H9 (cell line): ENCODE data around the gene SLC36A3. TPM values are rescaled to one million over a fixed set of nuclear protein-coding genes. Genes with fewer than 3 reads are reported as not detected.

Experiments
- DNase-seq: peaks from one replicate; pipeline ENCODE4 v3.0.0-alpha.2; 2017
- H2AFZ ChIP-seq: one replicate; pipeline ENCODE4 v1.6.1; 2013; ENCODE audit warnings: mild to moderate bottlenecking, low read length, control low read depth, moderate library complexity
- H2AK5ac ChIP-seq: 2 replicates; pipeline ENCODE4 v1.6.1; 2013; ENCODE audit warnings: low read length, control low read depth, mixed read lengths; ENCODE audit not compliant: insufficient read length
- H2BK120ac ChIP-seq: one replicate; pipeline ENCODE4 v1.6.1; 2013; ENCODE audit warnings: low read depth, mild to moderate bottlenecking, low read length, control low read depth, inconsistent platforms; ENCODE audit not compliant: poor library complexity, severe bottlenecking
- H2BK12ac ChIP-seq: 2 replicates; pipeline ENCODE4 v1.6.1; 2013; ENCODE audit warnings: low read length, control low read depth, mixed read lengths, low read depth; ENCODE audit not compliant: insufficient read length
- H2BK15ac ChIP-seq: 2 replicates; pipeline ENCODE4 v1.6.1; 2013; ENCODE audit warnings: low read depth, low read length, control low read depth
- H2BK20ac ChIP-seq: one replicate; pipeline ENCODE4 v1.6.1; 2013; ENCODE audit warnings: low read depth, mild to moderate bottlenecking, low read length, control low read depth, inconsistent platforms; ENCODE audit not compliant: poor library complexity, severe bottlenecking
- H2BK5ac ChIP-seq: 2 replicates; pipeline ENCODE4 v1.6.1; 2013; ENCODE audit warnings: low read length, control low read depth, mixed read lengths; ENCODE audit not compliant: insufficient read length
- H3K14ac ChIP-seq: 2 replicates; pipeline ENCODE4 v1.6.1; 2013; ENCODE audit warnings: low read length, control low read depth; ENCODE audit not compliant: insufficient read depth
- H3K18ac ChIP-seq: 2 replicates; pipeline ENCODE4 v1.6.1; 2013; ENCODE audit warnings: low read depth, mild to moderate bottlenecking, mixed read lengths, low read length, control low read depth; ENCODE audit not compliant: insufficient read length
- H3K23ac ChIP-seq: 2 replicates; pipeline ENCODE4 v1.6.1; 2013; ENCODE audit warnings: low read length, control low read depth, mixed read lengths, low read depth; ENCODE audit not compliant: insufficient read length
- H3K23me2 ChIP-seq: 2 replicates; pipeline ENCODE4 v1.6.1; 2013; ENCODE audit warnings: low read depth, mild to moderate bottlenecking, mixed read lengths, low read length, control low read depth; ENCODE audit not compliant: insufficient read length, poor library complexity, severe bottlenecking
- H3K27ac ChIP-seq: 2 replicates; pipeline ENCODE4 v1.5.1; 2013; ENCODE audit warnings: low read length, control low read depth, mixed read lengths, low read depth; ENCODE audit not compliant: insufficient read length
- H3K27me3 ChIP-seq: 2 replicates; pipeline ENCODE4 v1.6.1; 2013; ENCODE audit warnings: low read length, control low read depth, inconsistent platforms; ENCODE audit not compliant: insufficient read depth
- H3K4ac ChIP-seq: 2 replicates; pipeline ENCODE4 v1.6.1; 2013; ENCODE audit warnings: low read depth, mild to moderate bottlenecking, control low read depth, inconsistent platforms, low read length, moderate library complexity
- H3K4me1 ChIP-seq: 2 replicates; pipeline ENCODE4 v1.6.1; 2013; ENCODE audit warnings: low read length, control low read depth, inconsistent platforms; ENCODE audit not compliant: insufficient read depth
- H3K4me2 ChIP-seq: 2 replicates; pipeline ENCODE4 v1.6.1; 2013; ENCODE audit warnings: low read length, control low read depth, mixed read lengths; ENCODE audit not compliant: insufficient read length, insufficient read depth
- H3K56ac ChIP-seq: 2 replicates; pipeline ENCODE4 v1.6.1; 2013; ENCODE audit warnings: low read depth, mild to moderate bottlenecking, mixed read lengths, low read length, control low read depth; ENCODE audit not compliant: insufficient read length
- H3K79me1 ChIP-seq: 2 replicates; pipeline ENCODE4 v1.6.1; 2013; ENCODE audit warnings: low read depth, mild to moderate bottlenecking, moderate library complexity, low read length, control low read depth, inconsistent platforms; ENCODE audit not compliant: insufficient read depth, poor library complexity, severe bottlenecking
- H3K79me2 ChIP-seq: 2 replicates; pipeline ENCODE4 v1.6.1; 2013; ENCODE audit warnings: low read length, control low read depth, inconsistent platforms; ENCODE audit not compliant: insufficient read depth
- H3K9ac ChIP-seq: 2 replicates; pipeline ENCODE4 v1.6.1; 2013; ENCODE audit warnings: low read length, control low read depth, mixed read lengths; ENCODE audit not compliant: insufficient read length; ENCODE audit errors: extremely low read depth
- H3K9me3 ChIP-seq: one replicate; pipeline ENCODE4 v1.6.1; 2013; ENCODE audit warnings: low read depth, low read length, inconsistent platforms; ENCODE audit not compliant: control insufficient read depth
- H3T11ph ChIP-seq: one replicate; pipeline ENCODE4 v1.6.1; 2013; ENCODE audit warnings: mild to moderate bottlenecking, low read length, control low read depth, inconsistent platforms
- H4K20me1 ChIP-seq: one replicate; pipeline ENCODE4 v1.6.1; 2013; ENCODE audit not compliant: control insufficient read depth, insufficient read length, insufficient read depth
- H4K5ac ChIP-seq: 2 replicates; pipeline ENCODE4 v1.6.1; 2013; ENCODE audit warnings: low read depth, mild to moderate bottlenecking, mixed read lengths, low read length, control low read depth; ENCODE audit not compliant: insufficient read length
- H4K8ac ChIP-seq: replicated peaks from 2 replicates; pipeline ENCODE4 v1.6.1; 2013; ENCODE audit warnings: low read length, control low read depth, mixed read lengths, low read depth; ENCODE audit not compliant: insufficient read length
- H4K91ac ChIP-seq: 2 replicates; pipeline ENCODE4 v1.6.1; 2013; ENCODE audit warnings: low read depth, mild to moderate bottlenecking, moderate library complexity, mixed read lengths, low read length, control low read depth; ENCODE audit not compliant: insufficient read length
- H3K27ac Mint-ChIP-seq, 3 experiments: 2 replicates in 2 of 3; 3 replicates in 1 of 3; pipeline ENCODE4 v1.8.0; 2020 to 2021; ENCODE audit warnings: mixed read lengths in 3 of 3, mild to moderate bottlenecking in 1 of 3, moderate library complexity in 1 of 3
- H3K27me3 Mint-ChIP-seq: 2 replicates; pipeline ENCODE4 v1.8.0; 2021; ENCODE audit warnings: low read depth, mild to moderate bottlenecking, moderate library complexity, mixed read lengths
- H3K36me3 Mint-ChIP-seq, 3 experiments: 2 replicates in 2 of 3; 3 replicates in 1 of 3; pipeline ENCODE4 v1.8.0; 2020 to 2021; ENCODE audit warnings: low read depth in 3 of 3, mixed read lengths in 3 of 3; ENCODE audit not compliant: insufficient read depth in 1 of 3
- H3K4me1 Mint-ChIP-seq, 2 experiments: 2 replicates each; pipeline ENCODE4 v1.8.0; 2020; ENCODE audit warnings: mixed read lengths in 2 of 2
- H3K4me3 Mint-ChIP-seq, 2 experiments: 2 replicates in 1 of 2; 3 replicates in 1 of 2; pipeline ENCODE4 v1.8.0; 2020 to 2021; ENCODE audit warnings: mild to moderate bottlenecking in 2 of 2, mixed read lengths in 2 of 2, moderate library complexity in 1 of 2
- H3K9me3 Mint-ChIP-seq, 2 experiments: 2 replicates in 1 of 2; 3 replicates in 1 of 2; pipeline ENCODE4 v1.8.0; 2020; ENCODE audit warnings: mild to moderate bottlenecking in 2 of 2, mixed read lengths in 2 of 2, moderate library complexity in 1 of 2
- CTCF ChIP-seq: fragments of 200-600 bp; sonication (generic); conservative IDR thresholded peaks from 3 replicates; pipeline ENCODE4 v1.8.0; 2021; ENCODE audit warnings: antibody characterized with exemption, mild to moderate bottlenecking
- WGBS: extraction: QIAGEN DNeasy Blood & Tissue Kit; methylation state at CpG from one replicate; pipeline ENCODE4 v1.1.7; 2013; ENCODE audit warnings: missing lambda C conversion rate, low lambda C conversion rate, mixed read lengths; ENCODE audit not compliant: insufficient read length; ENCODE audit errors: extremely low coverage; 5-methylcytosine and 5-hydroxymethylcytosine counted together
- total RNA-seq: library from RNA; stranded (reverse); gene quantifications from 2 replicates; pipeline ENCODE4 v1.2.1, GENCODE V29; 2021

The SLC36A3 gene
- total RNA-seq, 1 experiment from 2014 or later: not detected

- H3K4me2 ChIP-seq: no peak overlapping the region
- H4K5ac ChIP-seq: no peak overlapping the region
- no peak overlapping the region for H4K8ac ChIP-seq
- H2AK5ac ChIP-seq: no peak overlapping the region
- no peak overlapping the region for H3K4ac ChIP-seq
- H3K4me3 Mint-ChIP-seq: no peak overlapping the region
- no peaks in the 10 kb centered on the region; a peak in 1 of 7 replicates for H3K36me3 Mint-ChIP-seq
- H3K14ac ChIP-seq: no peak overlapping the region; the same call in 1 of the 2 replicates
- no peaks in the 10 kb centered on the region for H3K9me3 ChIP-seq
- H3K23ac ChIP-seq: no peak overlapping the region
- no peaks in the 10 kb centered on the region for H3K79me2 ChIP-seq
- no peaks in the 10 kb centered on the region for H4K20me1 ChIP-seq
- H4K91ac ChIP-seq: no peak overlapping the region
- WGBS: no CpG with 5 or more reads among the region's 7 CpGs
- no peak overlapping the region for H3K27ac Mint-ChIP-seq
- H3K23me2 ChIP-seq: no peaks in the 10 kb centered on the region
- H3K4me1 Mint-ChIP-seq: peaks cover 13 to 16% of the 10 kb centered on the region in 2 experiments
- no peaks in the 10 kb centered on the region for H3K9me3 Mint-ChIP-seq
- no peak for DNase-seq
- no peak overlapping the region for H2AFZ ChIP-seq
- H2BK20ac ChIP-seq: no peak overlapping the region
- no peaks in the 10 kb centered on the region for H3K4me1 ChIP-seq
- no peak for TF ChIP-seq CTCF
- peaks cover 3% of the 10 kb centered on the region for H3K27me3 Mint-ChIP-seq
- H3K18ac ChIP-seq: no peak overlapping the region
- no peak overlapping the region for H3K27ac ChIP-seq
- H2BK120ac ChIP-seq: no peak overlapping the region
- H2BK5ac ChIP-seq: no peak overlapping the region
- H3K27me3 ChIP-seq: no peaks in the 10 kb centered on the region
- no peaks in the 10 kb centered on the region for H3K79me1 ChIP-seq
- no peak overlapping the region for H2BK15ac ChIP-seq
- no peak overlapping the region for H3K56ac ChIP-seq
- H3T11ph ChIP-seq: no peak overlapping the region
- no peak overlapping the region for H2BK12ac ChIP-seq
- no peak overlapping the region for H3K9ac ChIP-seq
These were observed 7.6 kb downstream of the SLC36A3 start for GRCh38 chr5:151295791-151296477.
